ENCODE measurements around the gene DOCK8. TPM values are rescaled to one million over a fixed set of nuclear protein-coding genes. Genes with fewer than 3 reads are reported as not detected.

The DOCK8 gene
- total RNA-seq, 1 experiment from 2014 or later, result 15.2 TPM

GRCh38 chr9:470552-471194, 256.0 kb downstream of the DOCK8 start:
- CTCF ChIA-PET, result no interaction called here

DNA sequence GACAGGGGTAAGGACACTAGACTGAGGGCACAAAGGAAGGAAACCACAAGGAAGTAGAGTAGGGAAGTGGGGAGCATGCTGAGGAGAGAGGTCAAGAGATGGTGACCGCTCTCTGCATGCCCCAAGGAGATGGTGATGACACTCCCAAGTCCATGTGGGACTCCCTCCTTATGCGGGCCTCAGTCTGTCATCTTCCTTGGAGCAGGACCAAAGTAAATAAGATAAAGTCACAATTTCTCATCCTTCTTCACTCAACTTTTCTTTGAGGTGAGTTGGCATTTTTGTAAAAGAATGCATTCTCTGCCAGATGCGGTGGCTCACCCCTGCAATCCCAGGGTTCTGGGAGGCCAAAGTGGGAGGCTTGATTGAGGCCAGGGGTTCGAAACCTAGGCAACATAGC, 256.7 kb downstream of the DOCK8 start:
- intact Hi-C loops (cut with micrococcal nuclease; ENCODE audit: unreplicated experiment), result loop anchor here (5.0 kb wide), 1 partner anchor 84 kb away; no protein-coding TSS in a partner anchor
- H3K27me3 Mint-ChIP-seq (ENCODE audit: insufficient read depth, unreplicated experiment), result no peaks in the 10 kb centered on the region
- H3K36me3 Mint-ChIP-seq (ENCODE audit: insufficient read depth, unreplicated experiment), result peaks cover 7% of the 10 kb centered on the region
- ChIA-PET POLR2A (interaction anchor here (0.6 kb wide), 1 partner anchor 26 kb away, joined by 3 read pairs; no protein-coding TSS in a partner anchor), CTCF (no interaction called here)
- H3K4me1 Mint-ChIP-seq (ENCODE audit: low read depth, unreplicated experiment), result peaks cover 21% of the 10 kb centered on the region
- H3K27ac Mint-ChIP-seq (ENCODE audit: unreplicated experiment), result peak overlapping the region; percentile 95
- Histone ChIP-seq H3K4me3 (ENCODE audit: low read depth, low read length) (no peak overlapping the region; the same call in 1 of the 2 replicates), H3K27me3 (replicated peaks; ENCODE audit: control insufficient read depth, insufficient read depth, low read length) (no peaks in the 10 kb centered on the region), H3K4me1 (peaks cover 38% of the 10 kb centered on the region), H3K36me3 (ENCODE audit: control insufficient read depth, insufficient read depth, low read length) (no peaks in the 10 kb centered on the region), H3K9me3 (no peaks in the 10 kb centered on the region)
- no peak for TF ChIP-seq CTCF (IDR thresholded peaks at IDR 0.05; ENCODE audit: insufficient read depth in 1 of 2, low read depth in 1 of 2, low read length in 1 of 2, severe bottlenecking in 1 of 2, unreplicated experiment in 1 of 2)
- peak overlapping the region; percentile 94 for H3K4me3 Mint-ChIP-seq (ENCODE audit: unreplicated experiment)
- BruUV-seq (replicated peaks), result no TSS peak
- no peaks in the 10 kb centered on the region for H3K9me3 Mint-ChIP-seq (ENCODE audit: unreplicated experiment)
- no peak for DNase-seq

More at GRCh38 chr9:470552-471194, 256.0 kb downstream of the DOCK8 start:
- no peaks in the 10 kb centered on the region for H3K36me3 ChIP-seq (ENCODE audit: control insufficient read depth, insufficient read depth, low read length)
- no peaks in the 10 kb centered on the region for H3K9me3 ChIP-seq
- Mint-ChIP-seq H3K9me3 (ENCODE audit: unreplicated experiment) (no peaks in the 10 kb centered on the region), H3K4me3 (ENCODE audit: unreplicated experiment) (peak overlapping the region; percentile 94), H3K27me3 (ENCODE audit: insufficient read depth, unreplicated experiment) (no peaks in the 10 kb centered on the region), H3K36me3 (ENCODE audit: insufficient read depth, unreplicated experiment) (peaks cover 5% of the 10 kb centered on the region), H3K27ac (ENCODE audit: unreplicated experiment) (peak overlapping the region; percentile 95), H3K4me1 (ENCODE audit: low read depth, unreplicated experiment) (peaks cover 20% of the 10 kb centered on the region)
- H3K4me1 ChIP-seq, result peaks cover 35% of the 10 kb centered on the region
- no peak for TF ChIP-seq CTCF (IDR thresholded peaks at IDR 0.05; ENCODE audit: insufficient read depth in 1 of 2, low read depth in 1 of 2, low read length in 1 of 2, severe bottlenecking in 1 of 2, unreplicated experiment in 1 of 2)
- DNase-seq, result no peak
- intact Hi-C loops (cut with micrococcal nuclease; ENCODE audit: unreplicated experiment), result loop anchor here (1.0 to 5.0 kb wide), 2 partner anchors 33 to 83 kb away; no protein-coding TSS in a partner anchor
- peak overlapping the region; percentile 61 for H3K4me3 ChIP-seq (ENCODE audit: low read depth, low read length)
- BruUV-seq (replicated peaks), result TSS peak; percentile 85
- no peaks in the 10 kb centered on the region for H3K27me3 ChIP-seq (replicated peaks; ENCODE audit: control insufficient read depth, insufficient read depth, low read length)
- POLR2A ChIA-PET, result interaction anchor here (0.6 kb wide), 1 partner anchor 220 kb away, joined by 4 read pairs; no protein-coding TSS in a partner anchor

GRCh38 chr9:472479-473075, 257.9 kb downstream of the DOCK8 start:
- Mint-ChIP-seq H3K4me3 (ENCODE audit: unreplicated experiment) (no peak overlapping the region), H3K27ac (ENCODE audit: unreplicated experiment) (peak overlapping the region; percentile 19), H3K4me1 (ENCODE audit: low read depth, unreplicated experiment) (peaks cover 31% of the 10 kb centered on the region), H3K27me3 (ENCODE audit: insufficient read depth, unreplicated experiment) (no peaks in the 10 kb centered on the region), H3K36me3 (ENCODE audit: insufficient read depth, unreplicated experiment) (peaks cover 17% of the 10 kb centered on the region), H3K9me3 (ENCODE audit: unreplicated experiment) (no peaks in the 10 kb centered on the region)
- Histone ChIP-seq H3K27me3 (replicated peaks; ENCODE audit: control insufficient read depth, insufficient read depth, low read length) (no peaks in the 10 kb centered on the region), H3K36me3 (ENCODE audit: control insufficient read depth, insufficient read depth, low read length) (no peaks in the 10 kb centered on the region), H3K4me3 (ENCODE audit: low read depth, low read length) (no peak overlapping the region), H3K9me3 (no peaks in the 10 kb centered on the region), H3K4me1 (peaks cover 47% of the 10 kb centered on the region)
- TF ChIP-seq CTCF (IDR thresholded peaks at IDR 0.05; ENCODE audit: insufficient read depth in 1 of 2, low read depth in 1 of 2, low read length in 1 of 2, severe bottlenecking in 1 of 2, unreplicated experiment in 1 of 2), result no peak
- POLR2A ChIA-PET, result no interaction called here
- CTCF ChIA-PET, result no interaction called here
- intact Hi-C loops (cut with micrococcal nuclease; ENCODE audit: unreplicated experiment), result loop anchor here (5.0 kb wide), 1 partner anchor 85 kb away; no protein-coding TSS in a partner anchor
- no peak for DNase-seq
- no TSS peak for BruUV-seq (replicated peaks)

All from Caco-2 (cell line).